NCI-H2196 (cell line): ENCODE measurements around the gene KCTD2.
A peak's percentile ranks its signal among the peaks of the same experiment; 100 is the strongest.
"Not testable (repeated sequence)": the region's sequence is repeated elsewhere in the genome, so short reads cannot be mapped to it uniquely, and the experiment has no call there.

ENCODE experiments used
- DNase-seq: peaks from one replicate; lab custom pipeline; 2025; ENCODE audit not compliant: unreplicated experiment; lab: John Stamatoyannopoulos, UW

The KCTD2 gene

GRCh38 chr17:75049057-75049456 is 2.0 kb downstream of the KCTD2 start:
- DNase-seq = no peak

GRCh38 chr17:75049706-75050105 is 2.7 kb downstream of the KCTD2 start:
- DNase-seq = no peak

GRCh38 chr17:75051941-75052340 is 4.9 kb downstream of the KCTD2 start:
- DNase-seq = no peak

- peak; percentile 32 for DNase-seq
Measured at GRCh38 chr17:75059369-75060345, 12.6 kb downstream of the KCTD2 start.

DNA sequence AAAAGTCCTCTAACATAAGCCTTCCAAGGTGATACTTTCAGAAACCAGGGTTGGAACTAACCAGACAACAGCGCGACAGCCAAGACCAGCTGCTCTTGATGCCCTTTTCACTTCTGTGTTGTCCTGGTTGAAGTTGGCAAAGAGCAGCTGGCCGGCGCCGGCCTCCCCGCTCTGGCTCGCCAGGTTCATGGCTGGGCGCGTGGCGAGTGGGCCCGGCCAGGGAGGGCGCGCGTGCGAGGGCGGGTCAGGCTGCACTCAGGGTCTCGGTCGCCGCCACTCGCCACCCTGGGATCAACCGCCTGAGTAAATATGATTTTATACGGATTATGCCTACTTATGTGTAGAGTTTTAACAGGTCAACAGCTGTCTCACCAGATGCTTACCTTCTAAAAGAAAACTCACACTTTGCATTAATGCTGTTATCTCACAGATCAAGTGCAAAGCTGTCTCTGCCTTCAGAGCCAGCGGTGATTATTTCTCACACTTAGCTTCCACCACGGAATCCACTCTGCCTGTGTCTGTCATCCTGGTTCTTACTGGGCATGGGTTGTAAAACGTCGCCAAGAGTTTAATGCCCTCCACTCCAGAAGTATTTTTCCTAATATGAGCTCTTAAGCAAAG is 13.5 kb downstream of the KCTD2 start:
- DNase-seq = no peak

GRCh38 chr17:75061055-75061438 is 14.0 kb downstream of the KCTD2 start:
- no peak for DNase-seq

DNA sequence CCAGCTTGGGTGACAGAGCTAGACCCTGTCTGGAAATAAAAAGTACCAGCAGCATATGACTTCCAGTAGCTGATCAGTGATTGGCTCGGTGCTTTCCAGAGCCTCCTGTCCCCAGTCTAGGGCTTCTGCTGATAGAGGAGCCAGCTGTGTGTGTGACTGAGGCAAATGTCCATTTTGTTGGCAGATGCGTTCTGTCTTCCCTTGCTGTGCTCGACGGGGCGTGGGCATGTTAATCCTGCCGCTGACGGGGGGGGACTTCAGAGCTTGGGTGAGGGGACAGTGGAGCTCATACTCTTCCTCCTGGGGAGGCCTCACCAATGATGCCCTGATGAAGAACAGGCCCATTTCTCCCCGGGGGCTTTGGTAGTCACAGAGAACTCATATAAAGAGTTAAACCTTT is 14.6 kb downstream of the KCTD2 start:
- DNase-seq = no peak

- no peak for DNase-seq
Measured at GRCh38 chr17:75063201-75063600, 16.2 kb downstream of the KCTD2 start.

GRCh38 chr17:75063626-75064025 is 16.6 kb downstream of the KCTD2 start:
- DNase-seq = no peak

- no peak for DNase-seq
Measured at GRCh38 chr17:75064040-75064439, 17.0 kb downstream of the KCTD2 start.

GRCh38 chr17:75064460-75064859 is 17.4 kb downstream of the KCTD2 start:
- no peak for DNase-seq

DNA sequence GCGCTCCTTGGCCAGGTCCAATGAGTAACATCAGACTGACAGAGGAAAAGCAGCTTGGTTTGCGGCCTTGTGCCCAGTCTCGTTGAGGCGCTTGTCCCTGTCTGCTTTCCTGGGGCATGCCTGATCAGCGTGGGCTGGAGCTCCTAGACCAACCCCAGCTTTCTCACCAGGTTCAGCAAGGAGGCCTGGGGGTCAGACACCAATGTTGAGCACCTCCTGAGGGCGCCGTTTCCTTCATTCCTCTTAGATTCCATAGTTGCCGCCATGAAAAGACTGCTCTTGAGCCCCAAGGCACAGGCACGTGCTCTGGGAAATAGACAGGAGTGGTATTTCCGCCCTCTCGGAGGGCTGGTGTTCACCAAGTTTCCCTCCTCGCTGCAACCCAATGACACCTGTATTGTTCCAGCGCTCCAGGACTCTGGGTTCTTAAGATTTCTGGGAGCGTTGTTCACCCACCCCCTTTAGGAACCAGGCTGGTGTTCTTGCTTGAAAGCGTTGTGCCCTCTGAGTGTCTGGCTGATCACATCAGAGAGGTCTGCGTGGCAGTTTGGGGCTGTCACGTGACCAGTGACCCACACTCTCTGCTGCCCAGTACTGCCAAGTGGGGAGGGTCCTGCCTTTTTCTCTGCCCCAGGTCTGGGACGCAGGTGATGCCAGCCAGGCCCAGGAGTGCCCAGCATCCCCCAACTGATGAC is 18.0 kb downstream of the KCTD2 start:
- DNase-seq = no peak

DNA sequence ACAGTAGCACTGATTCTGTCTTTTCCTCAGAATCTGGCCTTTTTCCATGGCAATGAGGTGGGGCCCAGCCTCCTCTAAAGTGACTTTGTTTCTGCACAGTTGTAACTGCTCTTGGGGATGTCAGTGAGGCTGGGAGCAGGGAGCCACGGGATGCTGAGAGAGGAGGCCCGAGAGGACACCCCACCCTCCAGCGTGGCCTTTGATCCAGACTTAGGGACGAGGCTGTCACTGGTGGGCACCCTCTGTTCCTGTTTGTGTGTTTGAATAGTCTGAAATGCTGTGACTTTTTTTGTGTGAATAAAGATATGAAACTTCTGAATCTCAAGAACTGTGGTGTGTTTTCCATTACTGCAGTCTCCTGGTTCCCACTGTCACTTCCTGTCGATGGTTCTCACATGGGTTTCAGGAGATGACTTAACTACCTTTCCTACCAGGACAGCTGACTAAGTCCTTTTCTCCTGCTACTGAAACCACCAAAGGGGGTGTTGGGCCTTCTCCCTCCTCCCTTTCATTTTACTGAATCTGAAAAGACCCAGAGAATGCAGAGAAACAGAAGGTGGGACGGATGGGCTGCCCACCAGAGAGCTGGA is 18.6 kb downstream of the KCTD2 start:
- no peak for DNase-seq

GRCh38 chr17:75067856-75068255 is 20.8 kb downstream of the KCTD2 start:
- DNase-seq = no peak

GRCh38 chr17:75068750-75069149 is 21.7 kb downstream of the KCTD2 start:
- no peak for DNase-seq

DNA sequence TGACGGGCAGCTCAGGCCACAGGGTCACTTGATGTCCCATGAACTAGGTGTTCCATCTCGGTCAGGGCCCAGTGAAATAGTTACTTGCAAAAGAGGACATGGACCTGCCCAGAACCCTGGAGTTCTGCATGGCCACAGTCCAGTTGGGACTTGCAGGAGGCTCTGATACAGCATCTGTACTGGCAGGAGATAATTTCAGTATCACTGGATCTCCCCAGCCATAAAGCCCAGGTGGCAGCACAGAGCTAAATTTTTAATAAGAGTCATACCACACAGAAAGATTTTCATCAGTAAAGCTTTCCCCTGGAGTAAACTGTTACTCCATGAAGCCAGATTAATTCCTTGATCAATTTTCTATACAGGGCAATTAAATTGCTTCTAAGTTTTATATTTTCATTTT is 22.8 kb downstream of the KCTD2 start:
- peak; percentile 41 for DNase-seq

DNA sequence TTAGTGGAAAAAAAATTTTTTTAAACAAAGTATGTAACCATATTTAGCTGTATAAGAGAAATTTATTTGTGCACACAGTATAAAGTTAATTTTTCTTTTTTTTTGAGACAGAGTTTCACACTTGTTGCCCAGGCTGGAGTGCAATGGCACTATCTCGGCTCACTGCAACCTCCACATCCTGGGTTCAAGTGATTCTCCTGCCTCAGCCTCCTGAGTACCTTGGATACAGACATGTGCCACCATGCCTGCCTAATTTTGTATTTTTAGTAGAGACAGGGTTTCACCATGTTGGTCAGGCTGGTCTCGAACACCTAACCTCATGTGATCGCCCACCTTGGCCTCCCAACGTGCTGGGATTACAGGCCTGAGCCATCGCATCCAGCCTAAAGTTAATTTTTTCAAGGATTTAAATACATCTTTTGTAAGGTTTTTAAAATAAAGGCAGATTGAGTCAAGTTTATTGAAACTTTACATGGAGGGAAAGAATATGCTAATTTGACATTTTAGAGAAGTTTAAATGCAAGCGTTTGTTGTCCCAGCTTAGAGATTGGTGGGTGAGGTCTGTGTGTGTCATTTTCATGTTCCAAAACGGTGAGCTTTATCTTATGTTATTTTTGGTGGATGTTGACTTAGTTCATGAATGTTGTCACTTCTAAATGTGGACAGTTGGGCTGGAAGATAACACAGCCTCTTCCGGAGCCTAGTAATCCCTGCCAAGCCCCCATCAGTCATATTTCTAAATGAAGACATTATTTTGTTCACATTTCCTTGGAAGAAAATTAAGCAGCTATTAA is 24.6 kb downstream of the KCTD2 start:
- not testable (repeated sequence) for DNase-seq

DNA sequence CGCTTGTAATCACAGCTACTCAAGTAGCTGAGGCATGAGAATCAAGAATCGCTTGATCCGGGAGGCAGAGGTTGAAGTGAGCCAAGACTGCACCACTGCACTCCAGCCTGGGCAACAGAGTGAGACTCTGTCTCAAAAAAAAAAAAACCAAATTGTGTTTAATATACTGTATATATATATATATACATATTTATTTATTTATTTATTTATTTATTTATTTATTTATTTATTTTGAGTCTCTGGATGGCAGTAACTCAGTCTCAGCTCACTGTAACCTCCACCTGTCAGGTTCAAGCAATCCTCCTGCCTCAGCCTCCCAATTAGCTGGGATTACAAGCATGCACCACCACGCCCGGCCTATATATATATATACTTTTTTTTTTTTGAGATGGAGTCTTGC is 25.9 kb downstream of the KCTD2 start:
- not testable (repeated sequence) for DNase-seq

- no peak for DNase-seq
Measured at GRCh38 chr17:75073618-75074047, 26.6 kb downstream of the KCTD2 start.

- no peak for DNase-seq
Measured at GRCh38 chr17:75074532-75074931, 27.5 kb downstream of the KCTD2 start.
